HG03469 (cell line): Measurements from ENCODE around the gene EWSR1.
A peak's percentile ranks its signal among the peaks of the same experiment; 100 is the strongest.

Experiments used
- ATAC-seq: cut with Tn5 transposase; IDR thresholded peaks from one replicate; pipeline ENCODE4 v1.9.1; 2021; ENCODE audit warnings: mild to moderate bottlenecking, moderate library complexity, moderate number of reproducible peaks; ENCODE audit not compliant: unreplicated experiment

The EWSR1 gene

DNA sequence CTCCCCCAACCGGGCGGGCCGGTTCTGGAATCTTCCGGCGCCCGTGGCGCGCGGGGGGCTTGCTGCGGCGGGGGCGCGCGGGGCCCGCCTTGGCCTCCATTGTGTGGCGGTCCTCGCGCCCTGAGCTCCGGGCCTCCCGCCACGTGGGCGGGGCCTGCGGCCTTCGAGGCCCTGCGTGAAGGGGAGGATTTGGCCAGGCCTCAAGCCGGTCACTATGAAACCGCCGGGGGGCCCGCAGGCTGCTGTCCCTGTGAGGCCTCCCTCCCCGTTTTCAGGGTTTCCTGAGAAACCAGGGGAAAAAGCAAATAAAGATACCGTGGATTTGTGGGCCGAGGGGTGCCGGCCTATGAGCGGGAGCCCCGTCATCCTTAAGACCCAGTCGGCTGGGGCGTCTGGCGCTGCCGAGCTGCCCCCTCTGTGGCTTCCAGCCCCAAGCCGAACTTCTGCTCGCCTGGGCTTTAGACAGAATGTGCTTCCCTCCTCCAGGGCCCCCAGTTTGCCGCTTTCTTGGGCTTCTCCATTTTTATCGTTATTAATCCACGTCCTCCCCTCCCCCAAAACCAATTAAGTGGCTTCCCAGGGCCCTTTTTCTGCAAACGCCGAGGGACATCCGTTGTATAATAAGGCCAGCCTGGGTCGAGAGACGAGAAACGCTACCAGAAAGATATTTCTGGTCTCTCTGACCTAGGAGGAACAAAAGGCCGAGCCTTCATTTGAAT lies 602 bp downstream of the EWSR1 start:
- peak; percentile 13 for ATAC-seq

DNA sequence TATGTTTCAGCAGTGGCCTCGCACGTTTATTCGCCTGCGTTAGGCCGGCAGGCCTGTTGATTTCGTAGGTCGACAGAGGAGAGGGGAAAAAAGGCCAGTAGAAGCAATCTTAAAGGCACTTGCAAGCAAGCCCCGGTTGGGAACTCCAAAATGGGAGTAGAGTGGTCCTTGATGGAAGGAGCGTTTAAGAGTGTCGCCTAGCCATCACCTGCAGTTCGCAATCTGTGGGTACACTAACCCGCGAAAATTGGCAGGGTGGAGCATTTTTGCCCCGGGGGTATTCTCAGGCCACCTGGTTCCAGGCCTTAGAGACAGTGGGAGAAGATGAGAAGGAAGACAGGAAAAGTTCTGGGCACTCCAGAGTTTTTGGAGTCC lies 1.1 kb downstream of the EWSR1 start:
- no peak for ATAC-seq

GRCh38 chr22:29269731-29270474 lies 1.8 kb downstream of the EWSR1 start:
- no peak for ATAC-seq

GRCh38 chr22:29270475-29271271 lies 2.6 kb downstream of the EWSR1 start:
- no peak for ATAC-seq

GRCh38 chr22:29272624-29273023 lies 4.6 kb downstream of the EWSR1 start:
- ATAC-seq, result no peak

DNA sequence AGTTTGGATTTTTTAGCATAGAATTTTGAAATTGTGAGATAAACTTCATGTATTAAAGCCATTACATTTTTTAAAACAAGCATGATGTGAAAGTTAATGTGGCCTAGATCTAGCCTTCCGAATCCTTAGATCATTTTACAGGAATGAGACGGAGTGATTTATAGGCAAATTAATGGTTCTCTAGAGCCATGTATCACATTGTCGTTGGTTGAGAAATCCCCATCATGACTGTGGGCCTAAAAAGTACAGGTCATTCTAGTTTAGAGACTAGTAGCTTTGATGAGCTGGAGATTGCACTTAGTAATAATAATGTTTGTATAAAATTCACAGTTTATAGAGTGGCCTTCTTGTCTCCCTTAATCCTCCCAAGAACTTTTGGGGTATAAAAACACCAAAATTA lies 7.1 kb downstream of the EWSR1 start:
- ATAC-seq, result no peak

- ATAC-seq, result no peak
These were observed 7.9 kb downstream of the EWSR1 start for GRCh38 chr22:29275819-29276565.

- ATAC-seq, result no peak
These were observed 9.9 kb downstream of the EWSR1 start for GRCh38 chr22:29277927-29278326.

DNA sequence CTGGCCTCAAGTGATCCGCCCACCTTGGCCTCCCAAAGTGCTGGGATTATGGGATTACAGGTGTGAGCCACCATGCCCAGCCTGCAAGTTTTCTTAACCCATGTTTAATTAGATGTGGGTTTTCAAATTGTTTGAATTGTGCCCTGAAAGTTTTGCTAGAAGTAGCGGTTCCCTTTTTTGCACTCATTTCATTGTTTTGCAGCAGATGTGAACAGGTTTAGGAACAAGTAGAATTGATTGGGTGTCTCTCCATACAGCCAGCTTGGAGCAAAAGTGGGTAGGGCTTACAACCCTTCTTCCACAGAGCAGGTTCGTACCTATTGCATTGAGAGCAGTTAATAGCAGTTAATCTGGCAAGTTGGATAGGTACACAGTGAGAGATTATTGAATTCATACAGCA lies 16.1 kb downstream of the EWSR1 start:
- ATAC-seq, result no peak

GRCh38 chr22:29288837-29289236 lies 20.8 kb downstream of the EWSR1 start:
- ATAC-seq, result no peak

- ATAC-seq, result no peak
These were observed 22.0 kb downstream of the EWSR1 start for GRCh38 chr22:29290061-29290460.

GRCh38 chr22:29291215-29291614 lies 23.1 kb downstream of the EWSR1 start:
- ATAC-seq, result no peak

GRCh38 chr22:29292379-29292778 lies 24.3 kb downstream of the EWSR1 start:
- ATAC-seq, result no peak

GRCh38 chr22:29298641-29299040 lies 30.6 kb downstream of the EWSR1 start:
- no peak for ATAC-seq

- ATAC-seq, result no peak
These were observed 31.2 kb downstream of the EWSR1 start for GRCh38 chr22:29299136-29299900.

- no peak for ATAC-seq
These were observed 32.4 kb downstream of the EWSR1 start for GRCh38 chr22:29300467-29300806.

DNA sequence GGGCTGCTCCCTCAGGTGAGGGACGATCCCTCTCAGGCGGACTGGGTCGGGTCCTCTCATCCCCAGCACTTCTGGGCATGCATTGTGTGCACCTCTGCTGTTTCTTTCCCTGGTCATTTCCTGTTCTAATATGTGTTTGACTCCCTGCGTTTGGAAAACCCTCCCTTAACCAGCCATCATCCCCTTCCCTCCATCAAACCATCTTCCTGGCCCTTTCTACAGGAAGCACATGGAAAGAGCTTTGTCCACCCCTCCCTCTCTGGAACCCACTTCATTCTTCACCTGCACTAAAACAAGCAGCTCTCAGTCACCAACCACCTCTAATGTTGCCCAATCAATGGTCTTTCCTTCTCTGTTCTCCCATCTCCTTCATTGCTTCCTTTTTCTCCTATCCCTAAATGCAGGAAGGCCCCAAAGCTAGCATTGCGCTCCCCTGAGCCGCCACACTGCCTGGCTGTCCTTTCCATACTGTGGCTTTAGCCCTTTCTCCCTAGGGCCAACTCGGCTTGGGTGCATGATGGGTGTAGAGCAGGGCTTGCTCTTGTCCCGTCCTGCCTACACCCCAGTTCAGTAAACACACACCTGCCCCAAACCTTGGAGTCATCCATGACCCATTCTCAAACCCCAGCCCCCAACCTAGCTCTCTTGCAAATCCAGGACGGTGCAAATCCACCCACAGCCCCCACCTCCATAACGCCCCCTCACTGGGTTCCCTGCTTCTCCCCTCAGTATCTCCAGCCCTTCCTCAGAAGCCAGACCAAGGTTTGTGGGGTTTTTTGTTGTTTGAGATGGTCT lies 32.9 kb downstream of the EWSR1 start:
- no peak for ATAC-seq

DNA sequence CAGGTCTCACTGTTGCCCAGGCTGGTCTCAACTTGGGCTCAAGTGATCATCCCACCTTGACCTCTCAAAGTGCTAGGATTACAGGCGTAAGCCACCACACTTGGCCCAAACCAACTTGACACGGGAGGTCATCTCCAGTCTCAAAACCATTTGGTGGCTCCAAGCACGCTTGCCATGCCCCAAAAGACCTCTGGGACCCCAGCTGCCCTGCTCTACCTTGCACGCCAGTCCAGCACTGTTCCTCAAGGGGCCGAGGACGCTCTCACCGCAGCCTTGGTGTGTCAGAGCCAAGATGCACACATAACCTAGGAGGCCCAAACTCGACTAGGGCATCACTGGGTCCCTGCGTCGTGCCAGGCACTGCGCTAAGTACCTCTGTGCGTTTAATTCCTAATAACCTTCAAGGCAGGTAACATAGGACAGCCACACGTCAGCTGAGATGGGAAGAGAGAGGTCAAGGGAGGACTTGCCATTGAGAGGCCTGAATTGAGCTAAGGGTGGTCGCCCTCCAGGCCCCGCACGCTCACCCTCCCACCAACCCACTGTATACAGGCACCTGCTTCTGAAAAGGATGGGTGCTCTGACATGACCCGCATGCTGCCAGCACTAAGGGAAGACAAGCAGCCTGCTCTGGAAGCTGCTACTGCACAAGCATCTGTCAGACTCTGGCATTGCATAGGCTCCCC lies 33.8 kb downstream of the EWSR1 start:
- ATAC-seq, result no peak

GRCh38 chr22:29302402-29302680 lies 34.3 kb downstream of the EWSR1 start:
- ATAC-seq, result no peak
